MM.1S (cell line): ENCODE measurements around the gene TSEN2.

Source experiments
- EZH2 ChIP-seq: fragments of 300-600 bp; sonication (generic); optimal IDR thresholded peaks from 2 replicates; pipeline ENCODE3; 2017; ENCODE audit warnings: low read depth, mild to moderate bottlenecking, antibody characterized with exemption, low read length, mixed read lengths
- EZH2phosphoT487 ChIP-seq: fragments of 300-600 bp; sonication (generic); IDR thresholded peaks from 2 replicates; pipeline ENCODE4 v1.6.1; 2018; ENCODE audit warnings: antibody characterized with exemption, low read length
- TF ChIP-seq, protein P1 (sequence below): fragments of 300-600 bp; sonication (generic); IDR thresholded peaks from 2 replicates; pipeline ENCODE4 v1.5.1; 2016; ENCODE audit warnings: antibody characterized with exemption, low read length, mixed read lengths

DNA sequence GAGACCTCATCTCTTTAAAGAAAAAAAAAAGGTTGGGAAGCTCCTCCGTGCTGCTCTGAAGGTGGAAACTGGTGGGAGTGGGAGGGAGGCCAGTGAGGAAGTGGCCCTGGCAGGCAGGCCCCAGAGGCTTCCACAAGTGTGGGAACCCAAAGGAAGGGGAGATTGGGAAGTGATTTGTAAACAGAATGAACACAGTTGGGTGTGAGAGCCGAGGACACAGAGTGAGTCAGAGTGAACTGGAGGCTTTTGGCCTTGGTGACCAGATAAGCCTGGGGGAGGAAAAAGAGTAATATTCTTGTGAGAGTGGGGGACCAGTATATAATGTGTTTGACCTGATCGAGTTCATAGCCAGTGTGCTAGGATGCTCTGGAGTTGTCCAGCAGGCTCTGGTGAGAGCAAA is 95.6 kb downstream of the TSEN2 start:
- TF ChIP-seq, protein P1, sequence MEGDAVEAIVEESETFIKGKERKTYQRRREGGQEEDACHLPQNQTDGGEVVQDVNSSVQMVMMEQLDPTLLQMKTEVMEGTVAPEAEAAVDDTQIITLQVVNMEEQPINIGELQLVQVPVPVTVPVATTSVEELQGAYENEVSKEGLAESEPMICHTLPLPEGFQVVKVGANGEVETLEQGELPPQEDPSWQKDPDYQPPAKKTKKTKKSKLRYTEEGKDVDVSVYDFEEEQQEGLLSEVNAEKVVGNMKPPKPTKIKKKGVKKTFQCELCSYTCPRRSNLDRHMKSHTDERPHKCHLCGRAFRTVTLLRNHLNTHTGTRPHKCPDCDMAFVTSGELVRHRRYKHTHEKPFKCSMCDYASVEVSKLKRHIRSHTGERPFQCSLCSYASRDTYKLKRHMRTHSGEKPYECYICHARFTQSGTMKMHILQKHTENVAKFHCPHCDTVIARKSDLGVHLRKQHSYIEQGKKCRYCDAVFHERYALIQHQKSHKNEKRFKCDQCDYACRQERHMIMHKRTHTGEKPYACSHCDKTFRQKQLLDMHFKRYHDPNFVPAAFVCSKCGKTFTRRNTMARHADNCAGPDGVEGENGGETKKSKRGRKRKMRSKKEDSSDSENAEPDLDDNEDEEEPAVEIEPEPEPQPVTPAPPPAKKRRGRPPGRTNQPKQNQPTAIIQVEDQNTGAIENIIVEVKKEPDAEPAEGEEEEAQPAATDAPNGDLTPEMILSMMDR: no peak
- TF ChIP-seq EZH2 (no peak), EZH2phosphoT487 (no peak)
